Left renal pelvis (tissue), 4 donors: ENCODE measurements around the gene PHC2. TPM values are rescaled to one million over a fixed set of nuclear protein-coding genes. Genes with fewer than 3 reads are reported as not detected.

Experiments used
- DNase-seq, 4 donors: peaks; one replicate each; pipeline ENCODE4 v3.0.0-alpha.2; 2013; ENCODE audit warnings: low read depth in 4 of 4, low spot score in 3 of 4
- polyA plus RNA-seq, 4 donors: library from polyadenylated mRNA; unstranded; fragments of 120-200 nt; gene quantifications; one replicate each; pipeline ENCODE4 v1.2.1, GENCODE V29; 2013; ENCODE audit not compliant: insufficient read length in 4 of 4

PHC2 gene
- polyA plus RNA-seq, 4 donors, result 96.3 to 115 (median 102) TPM

DNA sequence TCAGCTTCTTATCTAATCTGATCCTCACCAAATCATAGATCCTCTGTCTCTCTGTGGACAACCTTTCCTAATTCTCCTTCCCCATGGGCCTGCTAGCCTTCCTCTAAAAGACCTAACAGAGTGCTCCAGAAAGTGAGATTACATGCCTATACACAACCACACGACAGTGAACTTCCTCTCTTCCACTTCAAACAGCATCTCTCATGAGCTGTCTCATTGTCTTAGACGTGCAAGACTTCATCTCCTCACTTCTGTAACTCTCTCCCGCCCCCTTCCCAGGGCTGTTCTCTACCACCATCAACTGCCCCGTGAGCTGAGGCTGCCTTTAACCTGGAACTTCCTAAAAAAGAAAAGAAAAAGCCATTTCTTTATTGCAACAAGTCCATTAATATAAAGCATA is 95.9 kb downstream of the PHC2 start:
- no peak for DNase-seq

DNA sequence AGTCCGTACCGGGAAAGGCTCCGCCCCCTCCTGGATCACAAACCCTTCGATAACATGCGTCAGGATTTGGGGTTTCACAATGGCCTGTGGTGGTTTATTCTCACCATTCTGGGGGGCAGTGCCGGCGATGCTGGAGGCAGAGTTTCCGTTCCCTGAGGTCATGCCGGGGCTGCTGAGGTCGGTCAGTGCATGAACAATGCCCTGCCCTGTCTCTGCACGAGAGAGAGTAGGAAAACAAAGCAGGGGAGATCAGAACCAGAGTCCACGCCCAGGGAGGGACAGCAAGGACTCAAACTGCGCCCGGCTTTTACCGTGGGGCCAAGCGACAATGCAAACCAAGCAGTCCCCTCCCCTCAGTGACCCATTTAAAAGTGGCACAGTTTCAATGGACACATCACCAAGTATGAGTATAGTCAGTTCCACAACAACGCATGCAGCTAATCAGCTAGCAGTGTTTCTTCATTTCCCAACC is 96.8 kb downstream of the PHC2 start:
- DNase-seq, result no peak

DNA sequence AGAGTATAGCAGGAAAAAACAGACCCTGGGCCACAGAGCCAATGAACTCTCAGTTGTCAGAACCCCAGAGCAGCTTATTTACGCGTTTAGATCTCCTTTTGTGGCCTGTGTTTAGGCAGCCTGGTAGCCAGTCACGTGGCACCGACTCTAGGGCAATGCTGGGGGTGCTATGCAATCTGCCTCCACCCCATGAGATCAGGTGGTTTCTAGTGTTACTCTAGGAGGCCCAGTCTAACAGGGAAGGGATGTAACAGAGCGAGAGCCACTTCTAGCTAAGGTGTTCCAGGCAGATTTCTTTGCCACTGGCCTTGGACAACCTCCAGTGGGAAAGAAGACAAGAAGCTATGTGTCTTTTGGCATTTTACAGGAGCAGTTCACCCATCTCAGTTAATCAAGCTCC is 98.0 kb downstream of the PHC2 start:
- DNase-seq, result no peak

DNA sequence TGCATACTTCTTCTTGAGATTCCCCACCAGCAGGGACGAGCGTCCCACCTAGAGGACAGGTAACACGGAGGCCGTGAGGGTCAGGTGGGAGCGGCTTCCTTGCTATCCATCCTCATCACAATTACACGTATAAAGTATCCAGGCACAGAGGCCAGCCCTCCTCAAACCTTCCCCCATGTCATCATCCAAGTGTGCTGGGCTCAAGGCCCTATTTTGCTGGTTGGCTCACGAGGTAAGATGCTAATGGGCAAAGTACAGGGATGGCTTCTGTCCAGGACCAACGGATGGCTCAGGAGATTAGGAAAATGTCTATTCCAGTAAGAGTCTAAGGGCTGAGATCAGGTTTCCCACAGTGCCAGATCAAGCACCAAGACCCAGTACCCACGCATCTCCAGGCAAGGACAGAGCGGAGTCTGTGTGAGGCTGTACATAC is 98.5 kb downstream of the PHC2 start:
- no peak for DNase-seq

DNA sequence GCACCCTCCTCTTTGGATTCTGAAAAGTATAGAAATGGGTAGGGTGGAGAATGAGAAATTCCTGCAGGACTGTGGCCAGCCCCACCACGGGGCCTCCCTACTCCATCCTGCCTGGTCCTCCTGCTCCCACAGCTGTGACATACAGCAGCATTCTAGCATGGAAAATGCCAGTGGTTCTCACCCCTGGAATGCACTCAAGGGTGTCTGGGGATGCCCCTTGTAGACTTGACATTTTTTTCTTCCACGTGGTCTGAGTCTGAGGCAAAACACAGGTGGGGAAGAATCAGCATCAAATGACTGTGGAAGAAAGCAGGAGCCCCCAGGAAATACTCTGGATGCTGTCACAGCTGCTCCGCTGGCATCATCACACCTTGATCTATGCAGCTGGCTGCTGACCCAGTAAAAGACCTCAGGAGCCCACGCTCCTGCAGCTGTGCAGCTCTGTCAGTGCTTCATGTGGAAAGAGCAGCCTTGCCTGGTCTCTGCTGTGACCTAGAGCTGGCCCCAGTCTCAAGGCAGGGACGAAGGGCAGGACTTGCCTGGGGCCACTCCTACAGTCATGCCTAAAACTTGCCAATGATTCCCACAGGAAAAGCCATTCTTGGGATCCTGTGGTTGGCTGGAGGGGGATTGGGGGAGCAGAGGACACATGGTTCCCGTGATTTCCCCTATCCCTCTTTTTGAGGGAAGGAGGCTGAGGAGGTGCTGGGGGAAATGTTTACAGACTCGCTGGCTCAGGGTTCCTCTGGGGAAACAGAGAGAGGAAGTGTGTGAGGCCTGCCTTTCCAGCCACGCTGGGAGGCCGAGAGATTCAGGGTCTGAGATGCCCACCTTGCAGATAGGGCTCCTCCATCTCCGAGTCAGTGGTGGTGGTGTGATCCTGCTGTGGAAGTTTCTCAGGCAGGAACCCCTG is 99.2 kb downstream of the PHC2 start:
- DNase-seq, result no peak

DNA sequence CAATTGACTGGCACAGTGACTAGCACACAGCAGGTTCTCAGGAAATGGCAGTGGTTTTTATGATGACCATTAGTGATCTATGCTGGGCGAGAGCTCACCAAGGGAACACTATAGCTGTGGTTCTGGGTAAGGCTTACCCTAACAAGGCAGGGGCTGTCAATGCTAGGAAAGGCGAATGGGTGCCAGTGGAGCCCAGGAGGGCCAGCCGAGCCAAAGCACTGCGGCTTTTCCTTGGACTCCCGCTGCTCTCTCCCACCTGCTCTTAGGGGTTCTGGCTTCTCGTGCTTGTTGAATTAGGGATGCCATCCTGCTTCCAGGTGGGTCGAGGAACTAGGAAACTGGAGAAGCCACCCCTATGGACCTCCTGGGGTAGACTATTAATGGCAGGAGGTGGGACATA is 100.0 kb downstream of the PHC2 start:
- no peak for DNase-seq

DNA sequence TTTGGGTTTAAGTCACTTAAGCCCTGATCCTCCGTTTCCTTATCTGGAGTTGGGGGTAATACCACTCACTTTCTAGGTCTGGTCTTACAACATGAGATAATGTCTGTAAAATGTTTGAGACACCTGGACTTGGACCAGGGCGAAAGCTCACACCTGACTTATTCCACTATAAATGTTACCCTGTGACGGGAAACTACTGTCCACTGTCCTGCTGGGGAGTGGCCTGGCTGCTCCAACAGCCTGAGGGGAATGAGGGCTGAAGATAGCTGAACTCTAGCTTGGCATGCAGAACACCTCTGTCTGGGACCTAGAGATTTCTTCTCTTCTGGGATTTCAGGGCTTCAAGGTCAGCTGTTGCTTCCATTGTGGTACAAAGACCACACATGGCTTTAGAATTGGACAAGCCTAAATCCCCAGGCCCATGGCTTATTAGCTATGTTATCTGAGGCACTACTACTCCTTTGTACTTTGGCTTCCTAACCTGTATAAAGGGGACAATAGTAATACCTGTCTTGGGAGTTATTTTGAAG is 100.5 kb downstream of the PHC2 start:
- DNase-seq, result no peak

DNA sequence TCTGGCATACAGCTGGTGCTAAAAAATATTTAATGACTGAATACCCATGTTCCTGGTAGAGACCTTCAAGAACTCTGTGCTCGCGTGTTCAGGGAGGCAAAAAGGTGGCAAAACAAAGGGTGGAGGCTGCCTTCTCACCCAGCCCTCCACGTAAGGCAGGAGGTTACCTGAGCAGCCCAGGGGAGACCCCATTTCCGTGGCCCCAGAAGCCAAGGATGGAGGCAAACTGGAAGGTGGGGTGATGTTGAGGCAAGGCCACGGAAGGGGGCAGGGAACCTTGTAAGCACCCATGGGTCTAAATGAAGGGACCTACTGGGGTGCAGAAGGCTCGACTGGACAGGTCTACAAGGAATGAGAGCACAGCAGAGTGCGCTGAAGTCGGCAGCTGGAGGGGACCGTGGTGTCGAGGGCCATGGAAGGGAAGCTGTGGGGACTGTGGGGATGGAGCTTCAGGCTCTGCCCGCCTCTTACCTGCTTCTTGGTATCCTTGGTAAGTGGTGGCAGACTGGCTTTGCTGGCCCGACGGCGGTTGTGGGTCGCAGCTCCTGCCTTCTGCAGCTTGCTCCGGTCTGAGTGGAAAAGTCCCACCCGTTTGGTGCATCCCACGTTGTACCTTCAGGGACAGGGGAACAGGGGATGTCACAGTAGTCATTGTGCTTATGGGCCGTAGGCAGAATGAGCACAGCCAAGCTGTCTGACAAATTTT is 101.1 kb downstream of the PHC2 start:
- DNase-seq, result no peak

DNA sequence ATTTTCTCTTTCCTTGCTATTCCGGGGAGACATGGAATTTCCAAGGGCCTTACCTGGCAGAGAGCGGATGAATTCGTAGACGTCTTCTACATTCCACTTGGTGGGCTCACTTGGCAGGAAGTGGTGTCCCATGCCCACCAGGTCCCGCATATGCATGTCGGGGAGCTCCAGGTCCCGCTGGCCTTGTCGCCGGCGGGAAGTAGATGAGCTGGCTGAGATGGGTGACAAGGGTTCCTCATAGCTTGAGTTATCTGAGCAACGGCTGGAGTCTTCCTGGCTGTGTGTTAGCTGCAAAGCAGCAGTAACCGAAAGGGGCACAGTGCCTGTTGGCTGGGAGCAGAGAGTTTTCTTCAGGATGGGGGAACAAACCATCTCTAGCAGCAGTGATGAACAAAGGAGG is 102.1 kb downstream of the PHC2 start:
- DNase-seq, result no peak

DNA sequence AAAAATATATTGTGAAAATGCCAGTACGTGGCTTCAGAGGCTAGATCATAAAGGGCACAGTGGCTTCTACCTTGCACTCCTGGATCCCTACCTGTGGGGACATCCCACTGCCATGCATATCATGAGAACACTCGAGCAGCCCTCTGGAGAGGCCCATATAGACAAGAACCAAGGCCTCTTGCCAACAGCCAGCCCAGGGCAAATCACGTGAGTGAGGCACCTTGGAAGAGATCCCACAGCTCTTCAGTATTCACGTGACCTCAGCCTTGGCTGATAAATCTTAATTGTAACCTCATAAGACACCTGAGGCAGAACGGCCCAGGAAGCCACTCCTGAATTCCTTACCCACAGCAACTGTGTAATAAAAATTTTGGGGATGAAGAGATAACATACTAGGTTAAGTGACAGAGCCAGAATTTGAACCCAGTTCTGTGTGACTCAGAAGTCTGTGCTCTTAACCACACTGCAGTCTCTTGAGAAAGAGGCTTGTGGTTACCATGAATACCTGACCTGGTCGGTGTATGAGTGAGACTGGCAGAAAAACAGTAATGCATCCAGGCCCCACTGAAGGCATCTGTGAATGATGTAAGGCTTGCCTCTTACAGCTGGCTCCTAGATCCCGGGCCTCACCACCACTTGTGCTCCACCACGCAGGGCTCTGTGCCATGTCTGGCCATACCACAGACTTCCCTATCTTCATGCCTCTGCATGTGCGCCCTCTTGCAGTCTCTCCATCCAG is 103.1 kb downstream of the PHC2 start:
- DNase-seq, result no peak

DNA sequence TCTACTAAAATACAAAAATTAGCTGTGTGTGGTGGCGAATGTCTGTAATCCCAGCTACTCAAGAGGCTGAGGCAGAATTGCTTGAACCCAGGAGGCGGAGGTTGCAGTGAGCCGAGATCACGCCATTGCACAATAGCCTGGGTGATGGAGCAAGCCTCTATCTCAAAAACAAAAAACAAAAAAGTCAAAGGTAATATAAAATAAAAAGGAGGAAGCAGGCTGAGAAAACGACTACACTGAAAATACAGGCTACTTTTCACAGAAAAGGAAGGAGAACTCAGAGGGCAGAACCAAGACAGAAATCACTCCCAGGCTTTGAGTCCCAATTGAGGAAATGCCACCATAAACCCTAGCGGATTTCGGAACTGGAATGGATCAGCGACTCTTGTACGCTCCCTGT is 104.1 kb downstream of the PHC2 start:
- no peak for DNase-seq

DNA sequence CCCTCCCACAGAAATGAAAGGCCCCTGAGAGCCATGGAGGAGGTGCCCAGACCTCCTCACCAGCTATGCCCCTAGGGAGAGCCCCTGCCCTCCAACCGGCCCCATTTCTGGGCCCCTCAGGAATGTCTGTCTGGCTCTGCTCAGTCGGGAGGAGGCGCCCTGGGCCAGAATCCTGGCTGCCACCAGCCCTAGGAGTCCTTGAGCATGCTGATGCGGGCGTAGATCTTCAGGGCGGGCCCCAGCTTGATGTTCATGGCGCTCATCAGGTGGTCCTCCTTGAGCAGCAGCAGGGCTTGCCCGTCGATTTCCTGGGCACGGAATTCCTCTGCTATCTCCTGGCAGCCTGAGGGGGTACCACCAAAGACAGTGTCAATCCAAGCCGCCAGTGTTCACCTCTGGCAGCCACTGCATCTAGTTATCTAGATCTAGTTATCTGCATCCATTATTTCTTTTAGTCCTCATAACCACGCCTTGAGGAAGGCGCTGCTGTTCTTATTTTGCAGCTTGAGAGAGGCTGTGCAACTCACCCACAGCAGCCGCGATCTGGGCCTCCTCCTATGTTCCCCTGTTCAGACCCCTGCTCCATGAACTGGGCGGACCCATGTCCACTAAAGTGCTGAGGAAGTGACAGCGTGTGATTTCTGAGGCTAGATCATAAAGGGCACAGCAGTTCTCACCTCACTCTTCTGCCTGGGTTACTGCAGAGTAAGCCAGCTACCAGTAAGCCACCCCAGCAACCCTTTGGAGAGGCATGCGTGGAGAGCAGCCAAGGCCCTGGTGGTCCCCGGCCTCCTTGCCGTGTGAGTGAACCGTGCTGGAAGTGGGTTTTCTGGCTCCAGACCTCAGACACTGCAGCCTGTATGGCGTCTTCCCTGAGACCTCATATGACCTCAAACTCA is 106.0 kb downstream of the PHC2 start:
- DNase-seq, result no peak

DNA sequence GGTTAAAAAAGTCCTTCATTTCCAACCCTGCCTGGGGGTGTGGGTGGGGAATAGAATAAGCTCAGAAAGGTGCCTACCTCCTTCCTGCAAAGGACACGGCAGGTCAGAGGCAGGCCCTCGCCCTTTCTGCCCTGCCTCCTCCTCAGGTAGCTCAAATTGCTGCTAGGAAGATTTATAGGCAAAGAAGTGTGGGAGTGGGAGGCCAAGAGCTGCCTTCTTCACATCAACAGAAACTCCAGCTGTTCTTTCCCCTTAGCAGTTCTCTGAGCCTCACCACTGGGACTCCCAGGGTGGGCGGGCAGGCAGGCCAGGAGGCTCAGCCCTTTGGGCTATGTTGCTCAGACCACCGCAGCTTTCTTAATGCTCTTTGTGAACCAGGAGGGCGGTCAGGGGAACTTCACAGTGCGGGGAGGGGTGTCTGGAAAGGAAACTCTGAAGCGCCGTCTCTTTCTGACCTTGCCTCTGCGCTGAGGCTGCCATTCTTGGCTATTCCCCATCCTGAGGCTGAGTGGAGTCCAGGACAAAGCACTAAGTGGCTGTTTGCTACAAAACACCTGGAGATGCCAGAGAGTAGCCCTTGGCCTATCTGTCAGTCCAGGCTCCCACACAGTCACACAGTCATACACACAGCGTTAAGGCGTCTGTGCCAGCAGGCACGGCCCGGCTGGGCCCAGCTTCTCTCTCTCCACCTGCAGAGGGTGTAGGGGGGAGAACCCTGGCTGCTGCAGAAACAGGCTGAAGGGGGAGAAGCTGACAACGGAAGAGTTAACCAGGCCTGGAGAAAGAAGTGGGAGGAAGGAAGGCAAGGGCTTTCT is 107.0 kb downstream of the PHC2 start:
- DNase-seq, result no peak

DNA sequence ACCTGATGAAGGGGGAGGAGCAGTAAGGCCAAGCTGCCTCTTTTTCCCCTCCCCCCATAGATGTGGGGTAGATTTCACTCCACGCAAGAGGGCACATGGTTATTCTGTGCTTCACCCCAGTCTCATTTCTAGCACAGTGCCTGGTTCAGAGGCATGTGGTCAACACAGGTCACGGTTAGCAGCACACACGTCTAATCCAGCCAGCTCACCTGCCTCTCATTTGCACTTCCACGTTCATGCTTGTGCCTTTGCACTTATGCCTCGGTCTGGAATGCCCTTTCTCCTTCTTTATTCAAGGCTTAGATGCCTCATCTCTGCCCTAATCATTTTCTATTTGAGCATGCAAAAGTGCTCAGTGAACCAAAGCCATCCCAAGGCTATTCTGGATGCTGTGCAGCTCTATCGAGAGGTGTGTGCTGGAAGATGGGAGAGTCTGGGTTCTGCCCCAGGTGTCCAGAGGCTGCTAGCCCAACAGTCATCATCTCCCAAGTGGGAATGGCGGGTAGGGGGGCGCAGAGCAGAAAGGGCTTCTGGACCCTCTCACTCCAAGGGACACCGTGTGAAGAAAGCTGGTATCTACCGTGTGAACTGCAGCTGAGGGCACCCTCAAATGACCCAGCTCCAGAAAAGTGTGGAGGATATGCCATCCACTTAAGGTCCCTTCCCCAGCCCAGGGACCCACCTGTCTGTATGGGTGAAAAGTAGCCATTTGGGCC is 107.9 kb downstream of the PHC2 start:
- no peak for DNase-seq

DNA sequence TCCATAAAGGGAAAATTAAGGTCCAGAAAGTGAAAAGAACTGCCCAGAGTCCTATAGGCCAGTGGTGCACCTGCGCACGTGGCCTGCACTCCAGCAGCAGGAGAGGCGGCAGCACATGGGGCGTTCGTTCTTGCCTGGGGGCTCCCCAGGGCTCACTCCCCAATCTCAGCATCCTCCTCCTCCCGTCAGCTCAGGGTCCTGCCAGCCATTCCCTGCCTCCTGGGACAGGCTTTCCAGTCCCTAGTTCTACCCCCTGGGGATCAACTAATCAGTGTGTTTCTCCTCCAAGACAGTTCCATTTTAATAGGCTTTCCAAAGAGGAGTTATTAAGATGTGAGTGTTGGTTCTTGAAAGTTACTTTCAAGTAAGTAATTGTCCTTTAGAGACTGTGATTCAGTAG is 108.8 kb downstream of the PHC2 start:
- no peak for DNase-seq

DNA sequence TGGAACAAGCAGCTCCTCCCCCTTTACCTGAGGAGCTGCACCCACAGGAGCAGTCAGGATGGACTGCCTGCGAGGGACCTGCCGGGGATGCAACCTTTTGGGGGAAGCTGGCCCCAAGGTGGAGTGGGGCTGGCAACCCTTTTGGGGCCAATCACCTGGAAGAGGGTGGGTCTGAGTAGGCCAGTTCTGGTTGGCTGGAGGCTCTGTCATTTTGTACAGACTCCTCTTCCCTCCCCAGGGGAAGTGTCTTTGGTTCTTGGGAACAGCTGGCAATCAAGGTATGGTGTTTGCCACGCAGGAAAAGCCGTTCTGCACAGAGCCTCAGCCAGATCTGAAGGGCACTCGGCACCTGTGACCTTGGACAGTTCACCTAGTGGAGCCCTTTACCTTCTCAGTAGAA is 109.7 kb downstream of the PHC2 start:
- no peak for DNase-seq

DNA sequence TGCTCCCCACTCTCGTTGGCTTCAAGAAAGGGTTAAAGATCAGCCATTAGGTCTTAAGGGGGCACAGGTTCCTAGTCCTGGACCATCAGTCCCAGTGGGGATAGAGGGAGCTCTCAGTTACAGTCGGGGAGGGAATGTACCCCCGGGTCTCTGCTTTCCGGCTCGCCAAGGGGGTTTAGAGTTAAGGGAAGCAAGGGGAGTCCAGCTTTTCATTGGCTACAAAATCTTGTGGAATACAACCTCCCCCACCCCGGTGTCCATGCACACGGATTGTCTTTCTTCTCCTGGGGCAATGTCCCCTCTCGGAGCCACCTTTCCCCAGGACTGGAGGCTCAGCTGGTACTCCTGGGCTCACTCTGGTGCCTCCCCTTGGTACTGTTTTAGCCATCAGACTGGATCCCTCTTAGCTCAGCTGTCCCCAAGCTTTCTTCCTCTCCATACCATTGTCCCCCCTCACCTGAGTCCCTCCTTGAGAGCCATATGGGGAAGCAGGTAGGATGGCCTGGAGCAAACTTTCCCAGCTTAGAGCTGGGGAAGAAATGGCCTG is 110.2 kb downstream of the PHC2 start, which contains the start of gene A3GALT2:
A3GALT2 (minus strand) TSS at position 480 of the 547 bp plus-strand sequence; CDS start at position 480, 0 bp downstream.
- no peak for DNase-seq
